Right lobe of liver (tissue), 6 donors: ENCODE data around the gene BMP10. TPM values are rescaled to one million over a fixed set of nuclear protein-coding genes. Genes with fewer than 3 reads are reported as not detected.

Experiments used
- ATAC-seq, 4 donors: fragments of 200-7000 bp; cut with Tn5 transposase; one replicate each; pipeline ENCODE4 v1.9.1; 2020; ENCODE audit warnings: mild to moderate bottlenecking in 4 of 4, moderate library complexity in 4 of 4
- DNase-seq, 3 donors: peaks; one replicate each; pipeline ENCODE4 v3.0.0-alpha.2; 2020
- H3K27ac ChIP-seq, 3 donors: fragments of 200-600 bp; one replicate each; pipeline ENCODE4 v1.8.0; 2022
- H3K27me3 ChIP-seq, 2 donors: fragments of 200-600 bp; one replicate each; pipeline ENCODE4 v1.8.0; 2022
- H3K36me3 ChIP-seq, 4 donors: fragments of 200-600 bp; sonication (generic) in 1 of 4; one replicate each; pipeline versions ENCODE4 v1.5.1 to v1.8.0; 2017 to 2022; ENCODE audit warnings: control low read depth in 1 of 4
- H3K4me1 ChIP-seq, 4 donors: fragments of 200-600 bp; sonication (generic) in 1 of 4; one replicate each; pipeline versions ENCODE4 v1.5.1 to v1.8.0; 2017 to 2022; ENCODE audit warnings: control low read depth in 1 of 4
- H3K4me3 ChIP-seq, 3 donors: fragments of 200-600 bp; one replicate each; pipeline ENCODE4 v1.8.0; 2022
- H3K9me3 ChIP-seq, 4 donors: fragments of 200-600 bp; sonication (generic) in 1 of 4; one replicate each; pipeline versions ENCODE4 v1.5.1 to v1.8.0; 2017 to 2022; ENCODE audit warnings: control low read depth in 1 of 4
- CTCF ChIP-seq, 4 donors: fragments of 200-600 bp in 3 of 4; fragments of 450-650 bp in 1 of 4; IDR thresholded peaks; one replicate each; pipeline versions ENCODE4 v1.5.1 to v1.8.0; 2016 to 2022; ENCODE audit warnings: antibody characterized with exemption in 4 of 4, mild to moderate bottlenecking in 2 of 4
- POLR2A ChIP-seq: fragments of 450-650 bp; IDR thresholded peaks from one replicate; pipeline ENCODE4 v1.6.1; 2017; ENCODE audit warnings: antibody characterized with exemption, mild to moderate bottlenecking
- WGBS: methylation state at CpG from one replicate; pipeline ENCODE4 v1.1.6; 2018; ENCODE audit warnings: low coverage, low lambda C conversion rate; ENCODE audit not compliant: insufficient coverage; ENCODE audit errors: missing lambda C conversion rate; 5-methylcytosine and 5-hydroxymethylcytosine counted together
- intact Hi-C, 2 donors: fragments of 100-400 bp; cut with DNase I; formaldehyde crosslinking; loops; one replicate each; pipeline versions ENCODE4 v1.11.2 to v1.14.1; 2022
- total RNA-seq, 6 experiments: library from RNA; depleted of rRNA in 2 of 6; stranded (reverse); fragments of >200 nt in 2 of 6; fragmentation: NEBNext Ultra II Directional in 3 of 6; extraction: Animal tissue kit (Norgen Biotek cat#: 25700) in 3 of 6; gene quantifications; one replicate each; pipeline versions ENCODE4 v1.1.0 to v1.2.4, GENCODE V29; 2016 to 2023
- donor health status: DM: no; HTN: yes; CAD: no.
- donor health status: DM: no; HTN: no; CAD: no.
- donor health status: DM: no; HTN: no; CAD: no.
- donor health status: DM: no; HTN: yes; CAD: no.
- donor health status: DM: no; HTN: yes; CAD: no.

Gene BMP10
- total RNA-seq, 6 experiments from 2014 or later, result 4.0 to 15.4 (median 6.0) TPM

- WGBS, result 85% methylated on average over 8 of the region's 10 CpGs
These were observed 14.0 kb upstream of the BMP10 start for GRCh38 chr2:68885074-68885810.

GRCh38 chr2:68880213-68880612, 9.0 kb upstream of the BMP10 start:
- H3K27ac ChIP-seq, result no peak overlapping the region
- no peaks in the 10 kb centered on the region for H3K4me1 ChIP-seq
- ATAC-seq (no peak), DNase-seq (no peak)
- no peak overlapping the region for H3K4me3 ChIP-seq
- H3K27me3 ChIP-seq, result no peaks in the 10 kb centered on the region
- intact Hi-C loops, result no loop called here
- H3K9me3 ChIP-seq, result no peaks in the 10 kb centered on the region
- H3K36me3 ChIP-seq, result no peaks in the 10 kb centered on the region
- TF ChIP-seq CTCF (IDR thresholded peaks at IDR 0.05), result no peak
- no peak for TF ChIP-seq POLR2A

More at GRCh38 chr2:68885074-68885810, 14.0 kb upstream of the BMP10 start:
- Histone ChIP-seq H3K4me1 (no peaks in the 10 kb centered on the region), H3K27ac (no peak overlapping the region), H3K4me3 (no peak overlapping the region), H3K36me3 (no peaks in the 10 kb centered on the region), H3K27me3 (no peaks in the 10 kb centered on the region), H3K9me3 (no peaks in the 10 kb centered on the region)
- ATAC-seq (no peak), DNase-seq (no peak)
- TF ChIP-seq POLR2A, result no peak
- TF ChIP-seq CTCF (IDR thresholded peaks at IDR 0.05), result no peak
- intact Hi-C loops, result no loop called here

- DNase-seq (no peak), ATAC-seq (no peak)
- H3K27ac ChIP-seq, result no peak overlapping the region
- H3K4me1 ChIP-seq, result no peaks in the 10 kb centered on the region
- no peak overlapping the region for H3K4me3 ChIP-seq
- no peaks in the 10 kb centered on the region for H3K27me3 ChIP-seq
- WGBS, result 55% methylated on average over 3 of the region's 3 CpGs
- intact Hi-C loops, result no loop called here
- H3K9me3 ChIP-seq, result no peaks in the 10 kb centered on the region
- no peaks in the 10 kb centered on the region for H3K36me3 ChIP-seq
- TF ChIP-seq CTCF (IDR thresholded peaks at IDR 0.05) (no peak), POLR2A (no peak)
These were observed 8.1 kb upstream of the BMP10 start for GRCh38 chr2:68879296-68879695.

- no peaks in the 10 kb centered on the region for H3K9me3 ChIP-seq
- no peaks in the 10 kb centered on the region for H3K27me3 ChIP-seq
- intact Hi-C loops, result no loop called here
- H3K27ac ChIP-seq, result no peak overlapping the region
- TF ChIP-seq POLR2A (no peak), CTCF (IDR thresholded peaks at IDR 0.05) (no peak)
- ATAC-seq, result no peak
- no peak for DNase-seq
- 49% methylated on average over 2 of the region's 2 CpGs for WGBS
- no peaks in the 10 kb centered on the region for H3K4me1 ChIP-seq
- H3K36me3 ChIP-seq, result no peaks in the 10 kb centered on the region
- no peak overlapping the region for H3K4me3 ChIP-seq
These were observed 7.6 kb upstream of the BMP10 start for GRCh38 chr2:68878753-68879152.
